Measurements from ENCODE around the gene PARD3B.

PARD3B gene

GRCh38 chr2:205494537-205495235 lies 949.4 kb downstream of the PARD3B start:
- no peak for DNase-seq

- no peak for DNase-seq
Observed at GRCh38 chr2:205495819-205496218, 950.5 kb downstream of the PARD3B start.

GRCh38 chr2:205496370-205496769 lies 951.1 kb downstream of the PARD3B start:
- DNase-seq = no peak

GRCh38 chr2:205496772-205497171 lies 951.5 kb downstream of the PARD3B start:
- DNase-seq = no peak

- DNase-seq = no peak
Observed at GRCh38 chr2:205499006-205499405, 953.7 kb downstream of the PARD3B start.

- DNase-seq = no peak
Observed at GRCh38 chr2:205500065-205500464, 954.8 kb downstream of the PARD3B start.

- DNase-seq = no peak
Observed at GRCh38 chr2:205500951-205501350, 955.7 kb downstream of the PARD3B start.

GRCh38 chr2:205501826-205502225 lies 956.6 kb downstream of the PARD3B start:
- DNase-seq = no peak

GRCh38 chr2:205505371-205505770 lies 960.1 kb downstream of the PARD3B start:
- no peak for DNase-seq

- no peak for DNase-seq
Observed at GRCh38 chr2:205509655-205510054, 964.4 kb downstream of the PARD3B start.

- DNase-seq = no peak
Observed at GRCh38 chr2:205510345-205510744, 965.1 kb downstream of the PARD3B start.

GRCh38 chr2:205511221-205511620 lies 965.9 kb downstream of the PARD3B start:
- no peak for DNase-seq

- no peak for DNase-seq
Observed at GRCh38 chr2:205511641-205512040, 966.4 kb downstream of the PARD3B start.

GRCh38 chr2:205520311-205520710 lies 975.0 kb downstream of the PARD3B start:
- DNase-seq = no peak

GRCh38 chr2:205524656-205525055 lies 979.4 kb downstream of the PARD3B start:
- no peak for DNase-seq

- no peak for DNase-seq
Observed at GRCh38 chr2:205527801-205528200, 982.5 kb downstream of the PARD3B start.

- DNase-seq = no peak
Observed at GRCh38 chr2:205531072-205531471, 985.8 kb downstream of the PARD3B start.

GRCh38 chr2:205531489-205532148 lies 986.3 kb downstream of the PARD3B start:
- DNase-seq = no peak

- DNase-seq = no peak
Observed at GRCh38 chr2:205535001-205535400, 989.7 kb downstream of the PARD3B start.

- no peak for DNase-seq
Observed at GRCh38 chr2:205539603-205540002, 994.3 kb downstream of the PARD3B start.

GRCh38 chr2:205540036-205540435 lies 994.8 kb downstream of the PARD3B start:
- no peak for DNase-seq

GRCh38 chr2:205543262-205543843 lies 998.1 kb downstream of the PARD3B start:
- DNase-seq = no peak

GRCh38 chr2:205543937-205544702 lies 998.8 kb downstream of the PARD3B start:
- no peak for DNase-seq
